ENCODE results near the gene IGF2R. TPM values are rescaled to one million over a fixed set of nuclear protein-coding genes. Genes with fewer than 3 reads are reported as not detected.

Gene IGF2R
- total and polyA plus RNA-seq, 2 of the 13 experiments (the other 11 are each of a cell fraction or from before 2014, with no cell fraction given), result 38.3 to 70.0 TPM

- TF ChIP-seq TCF12 (IDR thresholded peaks at IDR 0.05), result no peak
- no peak for TF ChIP-seq TCF12 (CRISPR knock-in tag; IDR thresholded peaks at IDR 0.05)
- no peak for TF ChIP-seq PAWR (CRISPR knock-in tag; IDR thresholded peaks at IDR 0.05; ENCODE audit: borderline replicate concordance)
- no peak for TF ChIP-seq SYNCRIP (IDR thresholded peaks at IDR 0.05; ENCODE audit: insufficient read depth, low read depth, low read length)
- TF ChIP-seq ZUFSP (CRISPR knock-in tag; IDR thresholded peaks at IDR 0.05; ENCODE audit: borderline replicate concordance), result no peak
- no peak for TF ChIP-seq ZNF230 (CRISPR knock-in tag; IDR thresholded peaks at IDR 0.05)
- TF ChIP-seq ZNF24 (IDR thresholded peaks at IDR 0.05), result no peak
- TF ChIP-seq ZNF354B (CRISPR knock-in tag; IDR thresholded peaks at IDR 0.05), result no peak
- TF ChIP-seq SATB2 (CRISPR knock-in tag; IDR thresholded peaks at IDR 0.05), result no peak
- no peak for TF ChIP-seq PHF20 (CRISPR knock-in tag; IDR thresholded peaks at IDR 0.05)
- no peak for TF ChIP-seq ZNF263 (CRISPR knock-in tag; IDR thresholded peaks at IDR 0.05)
- TF ChIP-seq SKI (IDR thresholded peaks at IDR 0.05; ENCODE audit: partially characterized antibody), result no peak
- 0 out of 2 replicates have a peak, but pooled peaks have one; percentile 65 for TF ChIP-seq MTERF4 (CRISPR knock-in tag; IDR thresholded peaks at IDR 0.05)
- no peak for TF ChIP-seq THAP7 (CRISPR knock-in tag; IDR thresholded peaks at IDR 0.05)
- TF ChIP-seq U2AF2 (IDR thresholded peaks at IDR 0.05; ENCODE audit: low read depth, low read length), result no peak
- no peak for TF ChIP-seq ZNF556 (CRISPR knock-in tag; IDR thresholded peaks at IDR 0.05; ENCODE audit: borderline replicate concordance)
- TF ChIP-seq PRDM10 (CRISPR knock-in tag; IDR thresholded peaks at IDR 0.05; ENCODE audit: low read depth), result no peak
- TF ChIP-seq ZBTB37 (CRISPR knock-in tag; IDR thresholded peaks at IDR 0.05), result no peak; the same call in 1 of the 2 replicates
- peak; percentile 85 for TF ChIP-seq SALL1 (CRISPR knock-in tag; IDR thresholded peaks at IDR 0.05)
- no peak for TF ChIP-seq BATF2 (CRISPR knock-in tag; IDR thresholded peaks at IDR 0.05)
Observed at GRCh38 chr6:160042788-160043301, 74.0 kb downstream of the IGF2R start (continued).

Measured in HepG2 (cell line).